Endothelial cell (in vitro differentiated cells): ENCODE measurements around the gene NTM. TPM values are rescaled to one million over a fixed set of nuclear protein-coding genes. Genes with fewer than 3 reads are reported as not detected.
A peak's percentile ranks its signal among the peaks of the same experiment; 100 is the strongest.

Experiments
- DNase-seq: peaks from one replicate; pipeline ENCODE4 v3.0.0; 2021; ENCODE audit warnings: low spot score
- H3K27ac Mint-ChIP-seq: one replicate; pipeline ENCODE4 v1.8.0; 2021; ENCODE audit warnings: mixed read lengths, inconsistent platforms; ENCODE audit not compliant: unreplicated experiment
- H3K27me3 Mint-ChIP-seq: one replicate; pipeline ENCODE4 v1.8.0; 2021; ENCODE audit warnings: mild to moderate bottlenecking, moderate library complexity, mixed read lengths, inconsistent platforms; ENCODE audit not compliant: unreplicated experiment
- H3K36me3 Mint-ChIP-seq: one replicate; pipeline ENCODE4 v1.8.0; 2021; ENCODE audit warnings: mild to moderate bottlenecking, low read depth, mixed read lengths, inconsistent platforms; ENCODE audit not compliant: unreplicated experiment
- H3K4me1 Mint-ChIP-seq: one replicate; pipeline ENCODE4 v1.8.0; 2021; ENCODE audit warnings: mild to moderate bottlenecking, mixed read lengths, inconsistent platforms; ENCODE audit not compliant: unreplicated experiment
- H3K4me3 Mint-ChIP-seq: one replicate; pipeline ENCODE4 v1.8.0; 2021; ENCODE audit warnings: mild to moderate bottlenecking, mixed read lengths, inconsistent platforms; ENCODE audit not compliant: unreplicated experiment
- H3K9me3 Mint-ChIP-seq: one replicate; pipeline ENCODE4 v1.8.0; 2021; ENCODE audit warnings: mixed read lengths, inconsistent platforms; ENCODE audit not compliant: unreplicated experiment
- CTCF ChIP-seq: fragments of 200-600 bp; sonication (generic); IDR thresholded peaks from one replicate; pipeline ENCODE4 v1.5.0; 2021; ENCODE audit warnings: antibody characterized with exemption; ENCODE audit not compliant: unreplicated experiment
- total RNA-seq: library from RNA; stranded (reverse); fragmentation: NEBNext Ultra II Directional; extraction: Animal tissue kit (Norgen Biotek cat#: 25700); gene quantifications from one replicate; pipeline ENCODE4 v1.2.1, GENCODE V29; 2021; ENCODE audit not compliant: unreplicated experiment

NTM gene
- total RNA-seq, 1 donor from 2014 or later = 3.6 TPM

GRCh38 chr11:132285631-132286030 is 915.2 kb downstream of the NTM start:
- no peak for DNase-seq
- Mint-ChIP-seq H3K36me3 (no peaks in the 10 kb centered on the region), H3K4me3 (no peak overlapping the region), H3K4me1 (peaks cover 52% of the 10 kb centered on the region), H3K27me3 (peaks cover 2% of the 10 kb centered on the region), H3K9me3 (no peaks in the 10 kb centered on the region), H3K27ac (no peak overlapping the region)
- TF ChIP-seq CTCF = no peak

GRCh38 chr11:132286106-132286505 is 915.7 kb downstream of the NTM start:
- Mint-ChIP-seq H3K36me3 (no peaks in the 10 kb centered on the region), H3K27me3 (peaks cover 2% of the 10 kb centered on the region), H3K9me3 (no peaks in the 10 kb centered on the region), H3K4me1 (peaks cover 54% of the 10 kb centered on the region), H3K4me3 (no peak overlapping the region), H3K27ac (no peak overlapping the region)
- TF ChIP-seq CTCF = no peak
- no peak for DNase-seq

GRCh38 chr11:132288036-132288435 is 917.6 kb downstream of the NTM start:
- peak overlapping the region; percentile 64 for H3K27ac Mint-ChIP-seq
- no peaks in the 10 kb centered on the region for H3K36me3 Mint-ChIP-seq
- TF ChIP-seq CTCF = no peak
- H3K27me3 Mint-ChIP-seq = peaks cover 2% of the 10 kb centered on the region
- H3K4me1 Mint-ChIP-seq = peaks cover 66% of the 10 kb centered on the region
- no peak overlapping the region for H3K4me3 Mint-ChIP-seq
- H3K9me3 Mint-ChIP-seq = no peaks in the 10 kb centered on the region
- DNase-seq = no peak

GRCh38 chr11:132289590-132290256 is 919.3 kb downstream of the NTM start:
- H3K9me3 Mint-ChIP-seq = no peaks in the 10 kb centered on the region
- no peaks in the 10 kb centered on the region for H3K27me3 Mint-ChIP-seq
- H3K4me1 Mint-ChIP-seq = peaks cover 62% of the 10 kb centered on the region
- no peaks in the 10 kb centered on the region for H3K36me3 Mint-ChIP-seq
- H3K4me3 Mint-ChIP-seq = no peak overlapping the region
- peak; percentile 25 for DNase-seq
- peak overlapping the region; percentile 96 for H3K27ac Mint-ChIP-seq
- no peak for TF ChIP-seq CTCF

GRCh38 chr11:132293586-132293985 is 923.2 kb downstream of the NTM start:
- H3K27me3 Mint-ChIP-seq = no peaks in the 10 kb centered on the region
- no peak overlapping the region for H3K27ac Mint-ChIP-seq
- no peaks in the 10 kb centered on the region for H3K36me3 Mint-ChIP-seq
- no peak for TF ChIP-seq CTCF
- H3K4me1 Mint-ChIP-seq = peaks cover 44% of the 10 kb centered on the region
- H3K4me3 Mint-ChIP-seq = no peak overlapping the region
- no peaks in the 10 kb centered on the region for H3K9me3 Mint-ChIP-seq
- DNase-seq = no peak
